Fibroblast of upper back skin (primary cell): Measurements from ENCODE around the gene UTP3.
"Not testable (repeated sequence)": the region's sequence is repeated elsewhere in the genome, so short reads cannot be mapped to it uniquely, and the experiment has no call there.

Source experiments
- DNase-seq: peaks from one replicate; pipeline ENCODE4 v3.0.0-alpha.2; 2013

Gene UTP3

DNA sequence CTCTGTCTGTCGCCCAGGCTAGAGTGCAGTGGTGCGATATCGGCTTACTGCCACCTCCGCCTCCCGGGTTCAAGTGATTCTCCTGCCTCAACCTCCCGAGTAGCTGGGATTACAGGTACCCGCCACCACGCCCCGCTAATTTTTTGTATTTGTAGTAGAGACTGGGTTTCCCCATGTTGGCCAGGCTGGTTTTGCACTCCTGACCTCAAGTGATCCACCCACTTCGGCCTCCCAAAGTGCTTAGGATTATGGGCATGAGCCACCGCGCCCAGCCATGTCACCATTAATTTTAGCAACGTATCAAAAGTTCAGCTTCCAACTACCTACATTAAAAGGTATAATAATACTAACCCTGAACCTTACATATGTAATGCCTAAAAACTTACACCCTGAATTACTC is 940 bp upstream of the UTP3 start:
- DNase-seq = no peak

DNA sequence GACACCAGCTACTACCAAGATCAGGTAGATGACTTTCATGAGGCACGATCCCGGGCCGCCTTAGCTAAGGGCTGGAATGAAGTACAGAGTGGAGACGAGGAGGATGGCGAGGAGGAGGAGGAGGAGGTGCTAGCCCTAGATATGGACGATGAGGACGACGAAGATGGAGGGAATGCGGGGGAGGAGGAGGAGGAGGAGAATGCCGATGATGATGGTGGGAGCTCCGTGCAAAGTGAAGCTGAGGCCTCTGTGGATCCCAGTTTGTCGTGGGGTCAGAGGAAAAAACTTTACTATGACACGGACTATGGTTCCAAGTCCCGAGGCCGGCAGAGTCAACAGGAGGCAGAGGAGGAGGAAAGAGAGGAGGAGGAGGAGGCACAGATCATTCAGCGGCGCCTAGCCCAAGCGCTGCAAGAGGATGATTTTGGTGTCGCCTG is 481 bp downstream of the UTP3 start:
- no peak for DNase-seq

DNA sequence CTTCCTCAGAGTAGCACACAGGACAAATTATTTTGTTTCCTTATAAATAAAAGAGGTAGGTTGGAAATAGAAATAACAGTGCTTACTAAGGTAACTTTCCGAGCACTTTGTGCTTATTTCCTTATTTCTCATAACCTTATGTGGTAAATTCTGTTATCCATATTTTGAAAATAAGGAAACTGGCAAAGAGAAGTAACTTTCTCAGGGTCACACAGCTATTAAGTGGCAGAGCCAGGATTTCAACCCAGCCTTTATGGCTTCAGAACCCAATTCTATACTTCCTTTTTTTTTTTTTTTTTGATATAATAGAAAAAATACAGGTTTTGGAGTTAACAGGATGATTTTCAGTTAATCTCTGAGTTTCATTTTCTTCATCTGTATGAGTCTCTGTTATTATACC is 3.3 kb downstream of the UTP3 start:
- no peak for DNase-seq

DNA sequence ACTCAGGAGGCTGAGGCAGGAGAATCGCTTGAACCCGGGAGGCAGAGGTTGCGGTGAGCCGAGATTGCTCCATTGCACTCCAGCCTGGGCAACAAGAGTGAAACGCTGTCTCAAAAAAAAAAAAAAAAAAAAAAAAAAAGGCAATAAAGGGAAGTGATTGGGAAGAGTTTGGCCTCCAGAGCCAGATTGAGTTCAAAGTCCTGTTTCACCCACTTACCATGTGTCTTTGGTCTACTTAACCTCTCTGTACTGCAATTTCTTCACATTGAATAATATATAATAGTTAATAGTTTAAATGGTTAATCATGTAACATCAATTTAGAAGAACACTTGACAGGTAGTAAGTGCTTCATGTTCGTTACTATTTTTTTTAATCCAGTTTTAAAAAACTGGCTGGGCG is 6.3 kb downstream of the UTP3 start:
- DNase-seq = not testable (repeated sequence)

DNA sequence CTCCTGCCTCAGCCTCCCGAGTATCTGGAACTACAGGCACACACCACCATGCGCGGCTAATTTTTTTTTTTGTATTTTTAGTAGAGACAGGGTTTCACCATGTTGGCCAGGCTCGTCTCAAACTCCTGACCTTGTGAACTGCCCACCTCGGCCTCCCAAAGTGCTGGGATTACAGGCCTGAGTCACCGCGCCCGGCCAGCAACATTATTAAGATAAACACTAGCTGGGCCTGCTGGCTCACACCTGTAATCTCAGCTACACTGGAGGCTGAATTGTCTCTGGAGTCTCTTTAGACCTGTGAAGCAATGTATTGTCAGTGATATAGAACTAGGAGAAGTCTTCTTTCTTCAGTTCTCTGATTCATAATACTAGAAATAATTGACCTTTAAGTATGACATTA is 10.1 kb downstream of the UTP3 start:
- DNase-seq = not testable (repeated sequence)

DNA sequence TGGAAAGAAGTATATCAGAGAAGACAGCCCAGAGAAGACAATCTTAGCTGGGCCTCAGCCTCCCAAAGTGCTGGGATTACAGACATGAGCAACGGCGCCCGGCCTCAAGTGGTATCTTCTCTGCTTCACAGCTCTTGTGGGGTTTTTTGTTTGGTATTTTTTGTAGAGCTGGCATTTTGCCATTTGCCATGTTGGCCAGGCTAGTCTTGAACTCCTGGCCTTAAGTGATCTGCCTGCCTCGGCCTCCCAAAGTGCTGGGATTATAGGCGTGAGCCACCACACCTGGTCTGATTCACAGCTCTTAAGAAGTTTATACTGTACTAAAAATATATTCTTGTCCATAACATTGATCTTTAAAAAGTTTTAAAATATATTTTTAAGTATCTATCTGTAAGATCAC is 12.4 kb downstream of the UTP3 start:
- DNase-seq = no peak

DNA sequence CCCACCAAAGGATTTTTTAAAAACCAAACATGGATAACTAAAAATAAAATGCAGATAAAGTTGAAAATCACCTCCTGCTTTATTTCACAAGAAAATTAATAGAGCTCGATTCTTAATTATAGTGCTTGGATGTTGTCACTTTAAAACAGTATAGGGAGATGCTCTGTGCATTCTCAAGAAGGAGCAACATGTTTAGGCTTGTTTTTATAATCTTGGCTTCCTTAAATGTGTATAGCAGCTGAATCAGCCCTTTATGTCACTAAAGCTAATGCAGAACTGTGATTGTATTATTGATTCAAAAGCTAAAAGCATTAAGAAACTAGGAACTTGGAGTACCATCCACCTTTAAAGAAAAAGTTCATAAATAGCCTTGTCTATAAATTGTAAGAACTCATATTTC is 12.9 kb downstream of the UTP3 start:
- no peak for DNase-seq

DNA sequence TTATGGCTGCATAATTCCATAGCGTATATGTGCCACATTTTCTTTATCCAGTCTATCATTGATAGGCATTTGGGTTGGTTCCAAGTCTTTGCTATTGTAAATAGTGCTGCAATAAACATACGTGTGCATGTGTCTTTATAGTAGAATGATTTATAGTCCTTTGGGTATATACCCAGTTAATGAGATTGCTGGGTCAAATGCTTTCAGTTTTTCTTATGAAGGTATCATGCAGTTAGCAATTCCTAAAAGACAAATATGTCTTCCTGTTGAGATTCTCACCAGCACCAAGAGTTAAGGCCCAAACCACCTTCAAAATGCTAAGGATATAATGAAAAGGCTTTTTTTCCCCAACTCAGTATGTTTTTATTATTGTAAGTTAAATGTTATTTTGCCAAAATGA is 14.3 kb downstream of the UTP3 start:
- not testable (repeated sequence) for DNase-seq

DNA sequence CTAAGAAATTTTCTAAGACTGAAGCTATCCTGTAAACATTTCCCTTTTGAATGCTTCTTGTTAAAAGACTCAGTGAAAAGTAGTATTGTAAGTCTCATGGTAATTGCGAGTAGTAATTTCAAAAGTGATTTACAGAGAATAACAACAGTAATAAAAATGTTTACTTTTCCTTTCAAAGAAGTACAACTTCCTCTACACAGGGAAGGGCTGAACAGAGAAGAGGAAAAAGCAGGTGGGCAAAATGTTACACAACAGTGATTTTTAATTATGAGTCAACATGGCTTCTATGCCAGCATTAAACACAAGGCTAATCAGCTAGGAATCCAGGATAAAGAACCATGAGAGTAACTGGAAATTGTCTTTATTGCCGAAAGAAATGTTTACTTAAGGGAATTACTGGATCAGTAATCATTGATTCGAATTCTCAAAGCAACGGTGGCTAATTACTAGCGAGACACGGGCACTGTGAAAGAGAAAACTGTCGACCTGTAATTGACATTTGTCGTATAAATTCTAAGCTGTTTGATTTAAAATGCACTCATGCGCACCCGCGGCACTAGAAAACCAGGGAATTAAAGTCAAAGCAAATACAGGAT is 15.4 kb downstream of the UTP3 start:
- peak; percentile 29 for DNase-seq

DNA sequence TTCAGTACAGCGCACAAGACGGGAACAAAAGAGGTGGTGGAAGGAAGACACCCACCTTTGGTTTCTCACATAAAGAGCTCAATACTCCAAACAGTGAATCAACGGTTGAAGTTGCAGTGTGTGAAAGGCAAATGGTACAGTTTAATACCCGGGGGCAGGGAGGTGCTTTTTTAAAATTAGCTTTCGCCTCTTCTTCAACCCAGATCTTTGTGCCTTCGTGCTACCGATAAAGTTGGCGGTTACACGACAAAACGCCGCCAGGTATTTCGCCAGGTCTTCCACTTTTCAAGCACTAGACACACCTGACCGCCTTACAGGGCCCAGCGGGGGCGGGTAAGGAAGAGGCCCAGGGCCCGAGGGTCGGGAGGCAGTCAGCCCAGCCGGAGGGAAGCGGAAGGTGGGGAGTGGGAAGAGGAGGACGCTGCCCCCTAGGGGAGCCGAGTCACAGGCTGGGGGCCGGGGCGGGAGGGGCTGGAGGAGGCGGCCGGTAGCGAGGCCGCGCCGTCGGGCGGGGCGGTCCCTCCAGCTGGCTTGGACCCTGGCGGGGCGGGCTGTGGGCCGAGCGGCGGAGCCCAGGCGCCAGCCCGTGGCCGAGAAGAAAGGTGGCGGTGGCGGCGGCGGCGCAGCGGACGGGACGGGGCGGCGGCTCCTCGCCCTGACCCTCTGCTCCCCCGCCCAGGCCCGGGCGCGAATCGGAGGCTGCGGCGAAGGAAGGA is 16.0 kb downstream of the UTP3 start:
- peak; percentile 73 for DNase-seq

DNA sequence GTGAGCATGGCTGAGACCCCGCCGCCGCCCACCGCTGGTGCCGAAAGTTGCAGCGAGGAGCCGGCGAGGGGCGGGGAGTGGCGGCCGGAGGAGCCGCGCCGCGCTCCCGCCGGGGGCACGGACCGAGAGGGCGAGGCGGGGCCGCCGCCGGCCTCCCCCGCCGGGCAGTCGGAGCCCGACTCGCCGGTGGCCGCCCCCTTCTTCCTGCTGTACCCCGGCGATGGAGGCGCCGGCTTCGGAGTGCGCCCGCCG is 16.5 kb downstream of the UTP3 start:
- DNase-seq = peak; percentile 8

DNA sequence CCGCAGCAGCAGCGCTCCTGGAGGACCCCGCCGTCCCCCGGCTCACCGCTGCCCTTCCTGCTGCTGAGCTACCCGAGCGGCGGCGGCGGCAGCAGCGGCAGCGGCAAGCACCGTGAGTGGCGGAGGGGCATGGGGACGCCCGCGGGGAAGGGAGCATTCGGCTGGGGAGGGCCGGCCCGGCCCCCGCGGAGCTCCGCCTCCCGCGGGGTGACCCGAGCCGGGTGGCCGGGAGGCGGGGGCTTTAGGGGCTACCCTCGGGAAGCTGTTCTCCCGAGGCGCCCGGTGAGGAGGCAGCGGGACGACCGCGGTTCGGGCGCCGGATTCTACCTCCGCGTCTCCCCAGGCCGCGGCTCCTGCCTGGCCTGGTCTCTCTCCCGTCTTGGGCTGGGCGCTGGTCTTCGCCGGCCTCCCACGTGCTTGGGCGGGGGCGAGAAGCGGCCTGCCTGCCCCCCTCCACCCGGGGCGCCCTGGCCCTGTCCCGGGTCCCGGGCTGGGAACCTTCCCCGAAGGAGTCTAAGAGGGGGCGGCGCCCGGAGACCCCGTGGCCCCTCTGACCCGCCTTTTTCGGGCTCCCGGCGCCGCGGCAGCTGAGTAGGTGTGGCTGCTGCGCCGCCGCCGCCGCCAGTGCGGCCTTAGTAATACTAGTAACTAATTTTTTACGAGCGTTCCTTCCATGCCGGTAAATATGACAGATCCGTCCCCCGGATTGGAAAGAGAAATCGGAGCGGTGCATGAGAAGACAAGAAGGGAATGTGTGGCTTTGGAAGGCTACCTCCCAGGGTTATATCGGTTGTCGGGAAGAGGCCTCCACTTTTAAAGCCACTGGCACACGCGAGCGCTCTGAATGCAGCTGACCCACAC is 17.1 kb downstream of the UTP3 start:
- peak; percentile 56 for DNase-seq

DNA sequence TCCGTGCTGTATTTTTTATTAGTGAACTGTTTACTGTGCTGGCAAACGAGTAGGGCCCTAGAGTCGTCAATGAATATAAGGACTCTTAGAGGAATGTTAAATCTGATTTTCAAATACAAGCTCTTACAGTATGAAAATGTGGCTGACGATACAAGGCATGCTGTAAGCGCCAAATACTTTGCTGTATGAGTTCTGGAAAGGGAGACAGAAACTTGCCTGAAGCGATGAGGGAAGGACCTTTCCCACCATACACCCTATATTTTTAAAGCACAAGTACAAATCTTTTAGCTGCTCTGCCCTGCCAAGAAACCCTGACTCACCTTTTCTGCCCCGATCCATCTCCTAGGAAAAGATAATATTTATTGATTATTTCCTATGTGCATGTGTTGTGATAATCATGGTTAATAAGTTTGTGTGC is 17.7 kb downstream of the UTP3 start:
- no peak for DNase-seq

DNA sequence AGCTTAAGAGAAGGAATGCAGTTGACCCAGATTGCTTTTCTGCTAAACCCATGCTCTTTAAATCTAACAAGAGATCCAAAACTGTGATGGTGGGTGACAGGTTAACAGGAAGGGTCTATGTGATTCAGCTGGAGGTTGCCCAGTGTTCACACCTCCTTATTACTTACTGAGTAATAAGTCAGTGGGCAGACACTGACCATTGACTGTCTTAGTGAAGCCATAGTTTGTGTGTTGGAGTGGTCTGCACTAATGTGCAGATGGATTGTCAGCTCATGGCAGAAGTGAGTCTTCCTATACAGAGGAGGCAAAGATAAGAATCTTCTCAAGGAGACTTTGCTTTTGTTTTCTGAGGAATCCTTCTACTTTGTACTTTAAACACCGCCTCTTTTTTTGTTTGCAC is 18.2 kb downstream of the UTP3 start:
- DNase-seq = no peak

DNA sequence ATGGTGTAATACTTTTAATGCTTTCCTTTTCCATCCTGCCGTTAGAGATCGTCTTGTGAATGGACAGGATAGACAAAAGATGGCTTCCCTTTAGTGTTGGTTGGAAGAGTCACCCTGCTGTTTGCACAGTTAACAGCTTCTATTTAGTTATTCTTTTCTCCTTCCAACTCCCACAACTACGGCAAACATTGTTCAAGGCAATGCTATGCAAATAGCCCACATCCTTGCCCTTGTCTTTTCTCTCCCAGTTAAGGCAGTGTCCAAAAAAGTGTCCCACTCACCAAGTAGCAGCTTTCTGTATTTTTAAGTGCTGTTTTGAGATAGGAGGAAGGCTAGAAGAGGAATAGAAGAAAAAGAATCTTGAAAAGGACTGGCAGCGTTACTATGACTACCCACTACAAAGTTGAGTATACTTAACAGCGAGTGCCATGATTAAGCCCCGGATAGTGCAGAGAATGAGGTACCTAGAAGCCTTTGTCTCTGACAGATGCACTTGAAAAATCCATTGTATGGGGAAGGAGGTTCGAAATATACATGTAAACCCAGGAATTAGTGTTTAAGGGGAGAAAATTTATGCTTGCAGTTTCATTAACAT is 21.4 kb downstream of the UTP3 start:
- no peak for DNase-seq

DNA sequence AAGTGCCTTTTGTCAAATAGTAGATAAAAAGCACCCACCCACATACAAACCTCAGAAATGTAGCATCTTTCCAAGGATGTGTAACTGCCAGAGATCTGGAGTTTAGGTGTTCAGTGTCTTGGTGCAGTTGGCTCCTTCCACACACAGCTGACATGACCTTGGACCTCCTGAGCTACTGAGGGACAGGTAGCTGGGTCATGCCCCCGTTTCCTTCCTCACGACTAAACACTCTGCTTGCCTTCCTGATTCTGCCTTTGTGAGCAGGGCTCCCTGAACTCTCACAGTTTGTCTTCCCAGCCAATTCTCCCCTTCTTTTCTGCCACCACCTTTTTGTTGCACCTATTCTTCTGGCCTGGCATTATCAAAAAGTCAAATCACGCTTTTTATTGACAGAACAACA is 23.3 kb downstream of the UTP3 start:
- no peak for DNase-seq

DNA sequence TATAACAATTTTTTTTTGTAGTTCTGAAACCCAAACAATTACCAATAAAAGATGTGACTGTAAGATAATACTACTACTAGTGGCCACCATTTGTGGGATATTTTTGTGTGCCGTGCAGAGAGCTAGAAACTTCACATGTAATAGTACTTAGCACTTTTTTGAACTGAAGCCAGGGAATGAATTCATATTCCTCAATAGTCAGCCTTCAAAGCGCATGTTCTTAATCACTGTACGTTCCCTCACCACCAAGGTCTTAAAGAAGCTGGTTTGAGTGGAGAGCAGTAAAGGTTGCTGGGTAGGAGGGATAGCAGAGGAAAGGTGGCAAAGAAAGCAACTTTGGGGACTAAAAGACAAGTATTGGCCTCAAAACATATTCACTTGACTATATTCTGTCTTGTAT is 23.8 kb downstream of the UTP3 start:
- no peak for DNase-seq

DNA sequence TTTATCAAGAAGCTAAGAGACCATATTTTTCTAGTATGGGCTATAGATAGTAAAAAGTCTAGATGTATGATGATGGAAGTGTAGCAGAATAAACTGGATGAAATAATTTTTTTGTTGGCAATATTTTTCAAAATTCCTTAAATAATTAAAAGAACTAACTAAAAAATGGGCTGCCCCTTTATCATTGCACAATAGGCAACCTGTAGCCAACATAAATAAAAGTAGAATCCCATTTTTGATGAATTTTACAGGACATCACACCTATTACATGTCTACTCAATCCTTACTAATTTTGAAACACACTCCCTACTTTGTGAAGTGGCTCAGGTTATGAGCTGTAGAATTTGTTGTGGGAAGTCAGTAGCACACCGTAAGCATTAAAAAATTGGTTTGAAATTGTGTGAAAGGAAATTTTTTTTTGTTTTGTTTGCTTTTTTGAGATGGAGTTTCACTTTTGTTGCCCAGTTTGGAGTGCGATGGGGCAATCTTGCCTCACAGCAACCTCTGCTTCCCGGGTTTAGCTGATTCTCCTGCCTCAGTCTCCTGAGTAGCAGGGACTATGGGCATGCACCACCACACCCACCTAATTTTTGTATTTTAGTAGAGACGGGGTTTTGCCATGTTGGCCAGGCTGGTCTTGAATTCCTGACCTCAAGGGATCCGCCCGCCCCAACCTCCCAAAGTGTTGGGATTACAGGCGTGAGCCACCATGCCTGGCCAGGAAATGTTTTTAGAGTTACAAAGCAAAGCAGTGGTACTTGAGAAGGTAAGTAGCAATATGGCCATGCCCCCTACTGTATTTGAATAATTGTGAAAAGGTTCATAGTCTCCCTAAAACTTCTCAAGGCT is 24.5 kb downstream of the UTP3 start:
- no peak for DNase-seq

DNA sequence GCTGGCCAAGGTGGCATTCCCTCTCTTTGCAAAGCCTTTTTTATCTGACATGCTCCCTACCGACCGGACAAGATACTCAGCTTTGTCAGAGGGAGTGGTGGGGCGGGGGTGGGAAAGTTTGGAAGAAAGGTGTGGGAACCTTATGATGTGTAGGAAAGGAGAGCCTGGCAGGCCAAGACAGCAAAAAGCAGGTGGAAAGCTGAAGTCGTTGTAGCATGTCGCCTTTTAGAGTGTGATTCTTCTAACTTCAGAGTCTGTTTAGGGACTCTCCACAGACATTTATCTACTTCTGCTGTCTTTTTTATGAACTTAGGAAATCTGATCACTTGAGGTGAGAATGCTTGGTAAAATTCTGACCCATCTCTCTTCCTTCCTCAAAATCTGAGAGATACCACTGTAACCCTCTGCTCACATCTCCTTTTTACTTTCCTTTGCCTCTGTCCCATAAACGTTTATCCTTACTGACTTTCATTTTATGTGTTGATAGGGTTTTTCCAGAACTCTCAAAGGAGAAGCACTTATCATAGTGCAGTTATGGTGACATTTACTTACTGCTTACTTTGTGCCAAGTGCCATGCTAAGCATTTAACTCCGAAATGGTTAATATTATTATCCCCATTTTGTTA is 25.2 kb downstream of the UTP3 start:
- no peak for DNase-seq

DNA sequence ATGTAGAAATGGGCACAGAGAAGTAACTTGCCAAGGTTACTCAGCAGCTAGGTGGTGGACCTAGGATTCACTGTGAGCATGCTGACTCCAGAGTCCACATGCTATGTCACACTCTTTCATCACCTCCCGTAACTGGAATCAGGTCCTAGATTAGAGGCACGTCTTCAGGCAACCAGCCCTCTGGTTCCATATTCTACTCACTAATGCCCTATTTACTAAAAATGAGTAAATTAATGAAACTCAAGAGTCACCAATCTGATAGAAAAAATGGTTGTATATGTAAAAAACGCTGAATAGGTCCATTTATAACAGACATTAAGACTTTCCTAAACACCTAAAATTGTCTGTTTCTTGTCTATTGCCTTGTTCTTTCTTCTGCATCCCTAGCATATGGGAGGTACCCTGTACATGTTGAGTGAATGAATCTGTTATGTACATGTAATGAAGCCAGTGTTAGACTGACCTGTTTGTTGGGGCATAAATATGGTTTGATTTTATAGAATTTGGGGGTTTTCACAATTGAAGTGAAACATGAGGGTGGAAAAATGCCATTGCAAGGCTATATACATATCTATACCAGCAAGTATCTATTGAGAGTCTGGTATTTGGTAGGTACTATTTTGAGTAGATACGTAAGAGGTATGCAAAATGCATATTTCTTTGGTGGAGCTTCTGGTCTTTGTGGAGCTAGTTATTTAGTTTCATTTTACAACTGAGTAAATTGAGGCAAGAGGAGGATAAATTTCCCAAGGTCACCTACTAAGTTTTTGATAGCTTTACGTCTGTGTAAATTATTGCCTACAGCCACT is 26.0 kb downstream of the UTP3 start:
- DNase-seq = no peak

DNA sequence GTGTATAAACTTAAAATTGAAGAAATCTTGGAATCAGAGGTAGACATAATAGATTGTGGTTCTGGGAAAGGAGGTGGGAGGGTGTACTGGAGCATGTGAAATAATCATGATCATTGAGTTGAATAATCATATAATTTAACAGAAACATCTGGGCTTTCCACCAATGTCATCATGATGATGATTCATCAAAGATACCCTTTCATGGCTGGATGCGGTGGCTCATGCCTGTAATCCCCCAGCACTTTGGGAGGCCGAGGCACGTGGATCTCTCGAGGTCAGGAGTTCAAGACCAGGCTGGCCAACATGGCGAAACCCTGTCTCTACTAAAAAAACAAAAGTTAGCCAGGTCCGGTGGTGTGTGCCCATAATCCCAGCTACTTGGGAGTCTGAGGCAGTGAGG is 26.8 kb downstream of the UTP3 start:
- peak; percentile 59 for DNase-seq
